Epithelial cell of proximal tubule (primary cell): ENCODE measurements around the gene HIVEP3. TPM values are rescaled to one million over a fixed set of nuclear protein-coding genes. Genes with fewer than 3 reads are reported as not detected.

Source experiments
- DNase-seq: peaks from one replicate; pipeline ENCODE4 v3.0.0-alpha.2; 2011; ENCODE audit warnings: low read depth
- H3K4me3 ChIP-seq: 2 replicates; pipeline ENCODE4 v1.5.1; 2011; ENCODE audit warnings: low read depth, mild to moderate bottlenecking, low read length
- CTCF ChIP-seq: conservative IDR thresholded peaks from 2 replicates; pipeline ENCODE4 v1.5.1; 2012; ENCODE audit warnings: low read depth, mild to moderate bottlenecking, low read length
- total RNA-seq: library from RNA; depleted of rRNA; stranded (reverse); fragments of >200 nt; gene quantifications from 2 replicates; pipeline ENCODE4 v1.2.3, GENCODE V29; 2015

The HIVEP3 gene
- total RNA-seq, 1 donor from 2014 or later = 3.9 TPM

GRCh38 chr1:41812051-41812450 lies 106.7 kb downstream of the HIVEP3 start:
- peak; percentile 93 for TF ChIP-seq CTCF
- peak; percentile 12 for DNase-seq
- no peak overlapping the region for H3K4me3 ChIP-seq

- H3K4me3 ChIP-seq = no peak overlapping the region
- TF ChIP-seq CTCF = no peak
- DNase-seq = no peak
Measured at GRCh38 chr1:41811051-41811795, 107.5 kb downstream of the HIVEP3 start.

- no peak for DNase-seq
- H3K4me3 ChIP-seq = no peak overlapping the region
- no peak for TF ChIP-seq CTCF
Measured at GRCh38 chr1:41810446-41810845, 108.3 kb downstream of the HIVEP3 start.

- no peak overlapping the region for H3K4me3 ChIP-seq
- no peak for DNase-seq
- TF ChIP-seq CTCF = no peak
Measured at GRCh38 chr1:41809692-41810091, 109.0 kb downstream of the HIVEP3 start.

GRCh38 chr1:41807390-41807789 lies 111.3 kb downstream of the HIVEP3 start:
- no peak for TF ChIP-seq CTCF
- DNase-seq = no peak
- no peak overlapping the region for H3K4me3 ChIP-seq

- no peak overlapping the region for H3K4me3 ChIP-seq
- TF ChIP-seq CTCF = no peak
- DNase-seq = no peak
Measured at GRCh38 chr1:41806472-41807155, 112.1 kb downstream of the HIVEP3 start.
